ENCODE measurements around the gene KRT78. TPM values are rescaled to one million over a fixed set of nuclear protein-coding genes. Genes with fewer than 3 reads are reported as not detected.

Gene KRT78
- total RNA-seq, 2 experiments from 2014 or later: not detected

- peak overlapping the region; percentile 75 for H3K27ac Mint-ChIP-seq
- H3K27ac ChIP-seq (ENCODE audit: low read depth in 1 of 2, low read length in 2 of 2): no peak overlapping the region
- DNase-seq: peak in 1 of 14 experiments; percentile 16
- ATAC-seq (ENCODE audit: poor library complexity): peak; percentile 1
- H3K4me3 Mint-ChIP-seq: peak overlapping the region; percentile 77
- CTCF ChIA-PET: interaction anchor here (0.8 to 1.8 kb wide), 3 partner anchors 12 to 546 kb away, joined by 3 to 8 read pairs (median 4); no protein-coding TSS in a partner anchor
- peaks cover 10% of the 10 kb centered on the region for H3K27me3 Mint-ChIP-seq
- POLR2A ChIA-PET: interaction anchor here (0.6 to 2.3 kb wide), 4 partner anchors 56 to 288 kb away, joined by 3 to 9 read pairs (median 3); partner anchors contain the start of gene EIF4B
- peak overlapping the region; percentile 52 for H3K4me3 ChIP-seq (ENCODE audit: low read length)
- H3K4me1 Mint-ChIP-seq (ENCODE audit: low read depth): peaks cover 36% of the 10 kb centered on the region
- intact Hi-C loops (cut with DNase I, micrococcal nuclease): loop anchor here in 1 of 2 experiments (10.0 kb wide), 1 partner anchor 189 kb away; the partner anchor contains the start of gene KRT1
- no peaks in the 10 kb centered on the region for H3K36me3 Mint-ChIP-seq (ENCODE audit: low read depth)
- no peaks in the 10 kb centered on the region for H3K9me3 ChIP-seq (ENCODE audit: control insufficient read depth in 1 of 2, insufficient read depth in 1 of 2, low read length in 2 of 2)
- TF ChIP-seq CTCF (IDR thresholded peaks at IDR 0.05): no peak
- no peaks in the 10 kb centered on the region for H3K9me3 Mint-ChIP-seq
- peaks cover 26% of the 10 kb centered on the region for H3K4me1 ChIP-seq (ENCODE audit: insufficient read depth, low read length)
- peaks cover 0 to 9% of the 10 kb centered on the region in 2 experiments for H3K27me3 ChIP-seq (ENCODE audit: control insufficient read depth in 1 of 2, insufficient read depth in 2 of 2, low read length in 2 of 2)
- no peaks in the 10 kb centered on the region for H3K36me3 ChIP-seq (ENCODE audit: insufficient read depth, low read length)
Observed at GRCh38 chr12:52873513-52873831, 24.7 kb upstream of the KRT78 start.

GRCh38 chr12:52872644-52873389 is 24.0 kb upstream of the KRT78 start:
- CTCF ChIA-PET: interaction anchor here (0.8 to 1.8 kb wide), 3 partner anchors 12 to 545 kb away, joined by 3 to 8 read pairs (median 4); no protein-coding TSS in a partner anchor
- H3K9me3 Mint-ChIP-seq: no peaks in the 10 kb centered on the region
- POLR2A ChIA-PET: interaction anchor here (2.3 kb wide), 1 partner anchor 287 kb away, joined by 9 read pairs; no protein-coding TSS in a partner anchor
- peaks cover 0 to 9% of the 10 kb centered on the region in 2 experiments for H3K27me3 ChIP-seq (ENCODE audit: control insufficient read depth in 1 of 2, insufficient read depth in 2 of 2, low read length in 2 of 2)
- no peak overlapping the region for H3K27ac ChIP-seq (ENCODE audit: low read depth in 1 of 2, low read length in 2 of 2)
- no peaks in the 10 kb centered on the region for H3K36me3 ChIP-seq (ENCODE audit: insufficient read depth, low read length)
- H3K27ac Mint-ChIP-seq: peak overlapping the region; percentile 75
- H3K27me3 Mint-ChIP-seq: peaks cover 10% of the 10 kb centered on the region
- ATAC-seq (ENCODE audit: poor library complexity): no peak
- no peaks in the 10 kb centered on the region for H3K36me3 Mint-ChIP-seq (ENCODE audit: low read depth)
- no peak overlapping the region for H3K4me3 ChIP-seq (ENCODE audit: low read length)
- intact Hi-C loops (cut with DNase I, micrococcal nuclease): loop anchor here in 1 of 2 experiments (10.0 kb wide), 1 partner anchor 188 kb away; the partner anchor contains the start of gene KRT1
- H3K9me3 ChIP-seq (ENCODE audit: control insufficient read depth in 1 of 2, insufficient read depth in 1 of 2, low read length in 2 of 2): no peaks in the 10 kb centered on the region
- H3K4me1 ChIP-seq (ENCODE audit: insufficient read depth, low read length): peaks cover 28% of the 10 kb centered on the region
- H3K4me1 Mint-ChIP-seq (ENCODE audit: low read depth): peaks cover 39% of the 10 kb centered on the region
- DNase-seq: no peak
- peak overlapping the region; percentile 77 for H3K4me3 Mint-ChIP-seq
- no peak for TF ChIP-seq CTCF (IDR thresholded peaks at IDR 0.05)

- no peak for TF ChIP-seq CTCF (IDR thresholded peaks at IDR 0.05)
- Mint-ChIP-seq H3K4me3 (no peak overlapping the region), H3K27me3 (peaks cover 10% of the 10 kb centered on the region), H3K27ac (no peak overlapping the region), H3K9me3 (no peaks in the 10 kb centered on the region), H3K4me1 (ENCODE audit: low read depth) (peaks cover 50% of the 10 kb centered on the region), H3K36me3 (ENCODE audit: low read depth) (no peaks in the 10 kb centered on the region)
- Histone ChIP-seq H3K36me3 (ENCODE audit: insufficient read depth, low read length) (no peaks in the 10 kb centered on the region), H3K27me3 (ENCODE audit: control insufficient read depth in 1 of 2, insufficient read depth in 2 of 2, low read length in 2 of 2) (peaks cover 0 to 9% of the 10 kb centered on the region in 2 experiments), H3K4me1 (ENCODE audit: insufficient read depth, low read length) (peaks cover 39% of the 10 kb centered on the region), H3K27ac (ENCODE audit: low read depth in 1 of 2, low read length in 2 of 2) (no peak overlapping the region), H3K9me3 (ENCODE audit: control insufficient read depth in 1 of 2, insufficient read depth in 1 of 2, low read length in 2 of 2) (no peaks in the 10 kb centered on the region), H3K4me3 (ENCODE audit: low read length) (no peak overlapping the region)
- intact Hi-C loops (cut with DNase I, micrococcal nuclease): loop anchor here in 1 of 2 experiments (10.0 kb wide), 1 partner anchor 187 kb away; the partner anchor contains the start of gene KRT1
- no peak for ATAC-seq (ENCODE audit: poor library complexity)
- POLR2A ChIA-PET: interaction anchor here (1.1 to 1.3 kb wide), 3 partner anchors 8 to 286 kb away, joined by 4 to 6 read pairs (median 4); no protein-coding TSS in a partner anchor
- CTCF ChIA-PET: interaction anchor here (1.1 to 1.7 kb wide), 3 partner anchors 8 to 285 kb away, joined by 4 to 16 read pairs (median 13); no protein-coding TSS in a partner anchor
- DNase-seq: peak in 3 of 14 experiments; percentile 29 to 55 (median 42)
Observed at GRCh38 chr12:52871291-52872039, 22.7 kb upstream of the KRT78 start.

Data from CD4-positive, alpha-beta T cell (primary cell).